SK-N-SH treated with all-trans-retinoic acid at 6 μM for 48 hours (cell line): Measurements from ENCODE around the gene DOP1A.

ENCODE experiments used
- ATAC-seq: fragments of 200-7000 bp; cut with Tn5 transposase; 3 replicates; pipeline ENCODE4 v1.9.1; 2020; ENCODE audit warnings: mild to moderate bottlenecking, moderate library complexity
- ARNTL ChIP-seq: fragments of 450-650 bp; formaldehyde crosslinking; IDR thresholded peaks from 2 replicates; pipeline ENCODE4 v1.5.0; 2020; ENCODE audit warnings: low read depth, mild to moderate bottlenecking, moderate library complexity, borderline replicate concordance
- BACH2 ChIP-seq: fragments of 250-450 bp; sonication (Bioruptor Pico); IDR thresholded peaks from 2 replicates; pipeline ENCODE4 v1.9.0; 2021; ENCODE audit warnings: mild to moderate bottlenecking, borderline replicate concordance
- CREB5 ChIP-seq: fragments of 250-450 bp; sonication (Bioruptor Pico); IDR thresholded peaks from 2 replicates; pipeline ENCODE4 v1.5.1; 2020; ENCODE audit warnings: low read depth, mild to moderate bottlenecking, moderate library complexity
- CSDC2 ChIP-seq: fragments of 250-450 bp; sonication (Bioruptor Pico); IDR thresholded peaks from 2 replicates; pipeline ENCODE4 v1.5.0; 2020; ENCODE audit warnings: mild to moderate bottlenecking, moderate library complexity
- CSRNP3 ChIP-seq: fragments of 250-450 bp; sonication (Bioruptor Pico); IDR thresholded peaks from 2 replicates; pipeline ENCODE4 v1.5.1; 2021; ENCODE audit warnings: mild to moderate bottlenecking, moderate library complexity
- ESRRG ChIP-seq: fragments of 250-450 bp; sonication (Bioruptor Pico); IDR thresholded peaks from 2 replicates; pipeline ENCODE4 v1.6.1; 2021; ENCODE audit warnings: mild to moderate bottlenecking
- GLIS3 ChIP-seq: fragments of 250-450 bp; sonication (Bioruptor Pico); IDR thresholded peaks from 2 replicates; pipeline ENCODE4 v1.5.0; 2020; ENCODE audit warnings: mild to moderate bottlenecking, moderate library complexity
- ISL1 ChIP-seq: fragments of 250-450 bp; sonication (Bioruptor Pico); IDR thresholded peaks from 2 replicates; pipeline ENCODE4 v2.1.2; 2022; ENCODE audit warnings: mild to moderate bottlenecking, moderate library complexity
- PATZ1 ChIP-seq: fragments of 250-450 bp; sonication (Bioruptor Pico); IDR thresholded peaks from 2 replicates; pipeline ENCODE4 v1.8.0; 2020; ENCODE audit warnings: mild to moderate bottlenecking, moderate library complexity, borderline replicate concordance
- POU6F1 ChIP-seq: fragments of 250-450 bp; sonication (Bioruptor Pico); IDR thresholded peaks from 2 replicates; pipeline ENCODE4 v1.8.0; 2021; ENCODE audit warnings: low read depth, mild to moderate bottlenecking, moderate library complexity, borderline replicate concordance
- PPARA ChIP-seq: fragments of 250-450 bp; sonication (Bioruptor Pico); IDR thresholded peaks from 2 replicates; pipeline ENCODE4 v1.5.0; 2020; ENCODE audit warnings: mild to moderate bottlenecking, borderline replicate concordance
- RARB ChIP-seq: fragments of 250-450 bp; sonication (Bioruptor Pico); IDR thresholded peaks from 2 replicates; pipeline ENCODE4 v1.8.0; 2021; ENCODE audit warnings: mild to moderate bottlenecking, moderate library complexity
- SNAI2 ChIP-seq: fragments of 250-450 bp; sonication (Bioruptor Pico); IDR thresholded peaks from 2 replicates; pipeline ENCODE4 v1.5.0; 2020; ENCODE audit warnings: mild to moderate bottlenecking, moderate library complexity
- TCF4 ChIP-seq: fragments of 250-450 bp; sonication (Bioruptor Pico); IDR thresholded peaks from 2 replicates; pipeline ENCODE4 v1.8.0; 2021; ENCODE audit warnings: mild to moderate bottlenecking, moderate library complexity, borderline replicate concordance
- TSHZ2 ChIP-seq: fragments of 250-450 bp; sonication (Bioruptor Pico); IDR thresholded peaks from 2 replicates; pipeline ENCODE4 v1.5.0; 2020; ENCODE audit warnings: mild to moderate bottlenecking, moderate library complexity
- ZFP3 ChIP-seq: fragments of 250-450 bp; sonication (Bioruptor Pico); IDR thresholded peaks from 2 replicates; pipeline ENCODE4 v1.5.0; 2020; ENCODE audit warnings: mild to moderate bottlenecking, moderate library complexity
- ZNF565 ChIP-seq: fragments of 450-650 bp; formaldehyde crosslinking; conservative IDR thresholded peaks from 2 replicates; pipeline ENCODE4 v1.5.0; 2020; ENCODE audit warnings: low read depth, mild to moderate bottlenecking, moderate library complexity
- ZNF70 ChIP-seq: fragments of 450-650 bp; formaldehyde crosslinking; IDR thresholded peaks from 2 replicates; pipeline ENCODE4 v1.5.0; 2020; ENCODE audit warnings: mild to moderate bottlenecking, moderate library complexity
- ZNF8 ChIP-seq: fragments of 450-650 bp; formaldehyde crosslinking; IDR thresholded peaks from 2 replicates; pipeline ENCODE4 v1.5.0; 2020; ENCODE audit warnings: mild to moderate bottlenecking, moderate library complexity

Gene DOP1A

GRCh38 chr6:83132121-83132520 lies 64.7 kb downstream of the DOP1A start (continued):
- TF ChIP-seq CREB5 (no peak), GLIS3 (no peak), ZNF565 (no peak), ESRRG (CRISPR knock-in tag) (no peak), ARNTL (CRISPR knock-in tag) (no peak), TCF4 (CRISPR knock-in tag) (no peak), PPARA (no peak), ZNF8 (CRISPR knock-in tag) (no peak), CSRNP3 (CRISPR knock-in tag) (no peak)

GRCh38 chr6:83138118-83138722 lies 70.7 kb downstream of the DOP1A start:
- no peak for ATAC-seq

GRCh38 chr6:83138758-83139157 lies 71.3 kb downstream of the DOP1A start:
- no peak for ATAC-seq
- TF ChIP-seq TSHZ2 (no peak), ZNF70 (CRISPR knock-in tag) (no peak), ZNF565 (no peak), ZNF8 (CRISPR knock-in tag) (no peak), SNAI2 (CRISPR knock-in tag) (no peak), CSRNP3 (CRISPR knock-in tag) (no peak), ISL1 (CRISPR knock-in tag) (no peak), CSDC2 (CRISPR knock-in tag) (no peak), PATZ1 (no peak), CREB5 (no peak), ARNTL (CRISPR knock-in tag) (no peak), BACH2 (CRISPR knock-in tag) (no peak), TCF4 (CRISPR knock-in tag) (no peak)

More at GRCh38 chr6:83138118-83138722, 70.7 kb downstream of the DOP1A start:
- TF ChIP-seq POU6F1 (no peak), ZFP3 (no peak), ISL1 (CRISPR knock-in tag) (no peak), PATZ1 (no peak), RARB (CRISPR knock-in tag) (no peak)
- TF ChIP-seq, all 23 proteins: peak for 0
